ENCODE measurements around the gene NUP93. TPM values are rescaled to one million over a fixed set of nuclear protein-coding genes. Genes with fewer than 3 reads are reported as not detected.

NUP93 gene
- total and polyA plus RNA-seq, 9 of the 15 experiments (the other 6 are each of a cell fraction or from before 2014, with no cell fraction given), result 92.0 to 162 (median 121) TPM

DNA sequence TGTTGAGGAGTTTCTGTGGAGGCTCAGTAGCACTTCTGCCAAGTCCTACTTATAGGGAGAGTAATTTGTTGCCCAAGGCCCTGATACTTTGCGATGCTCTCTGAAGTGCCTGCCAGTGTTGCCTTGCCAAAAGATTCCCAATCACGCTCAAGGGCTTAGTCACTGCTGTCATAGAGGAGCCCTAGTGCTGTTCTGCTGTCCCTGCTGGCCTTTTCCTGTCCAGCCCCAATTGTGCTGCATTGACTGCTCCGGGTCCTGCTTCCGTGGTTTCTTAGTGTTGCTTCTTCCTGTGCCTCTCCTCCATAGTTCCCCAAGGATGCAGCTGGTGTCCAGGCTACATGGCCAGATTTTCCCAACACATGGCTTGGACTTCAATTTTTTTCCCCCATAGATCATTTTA is 13.9 kb downstream of the NUP93 start (continued):
- TF ChIP-seq, protein P1, sequence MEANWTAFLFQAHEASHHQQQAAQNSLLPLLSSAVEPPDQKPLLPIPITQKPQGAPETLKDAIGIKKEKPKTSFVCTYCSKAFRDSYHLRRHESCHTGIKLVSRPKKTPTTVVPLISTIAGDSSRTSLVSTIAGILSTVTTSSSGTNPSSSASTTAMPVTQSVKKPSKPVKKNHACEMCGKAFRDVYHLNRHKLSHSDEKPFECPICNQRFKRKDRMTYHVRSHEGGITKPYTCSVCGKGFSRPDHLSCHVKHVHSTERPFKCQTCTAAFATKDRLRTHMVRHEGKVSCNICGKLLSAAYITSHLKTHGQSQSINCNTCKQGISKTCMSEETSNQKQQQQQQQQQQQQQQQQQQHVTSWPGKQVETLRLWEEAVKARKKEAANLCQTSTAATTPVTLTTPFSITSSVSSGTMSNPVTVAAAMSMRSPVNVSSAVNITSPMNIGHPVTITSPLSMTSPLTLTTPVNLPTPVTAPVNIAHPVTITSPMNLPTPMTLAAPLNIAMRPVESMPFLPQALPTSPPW (CRISPR knock-in tag; IDR thresholded peaks at IDR 0.05), result no peak
- peak; percentile 30; the same call in 1 of the 2 replicates for TF ChIP-seq FOSL1 (tag; conservative IDR thresholded peaks at IDR 0.05)
- TF ChIP-seq, protein P2, sequence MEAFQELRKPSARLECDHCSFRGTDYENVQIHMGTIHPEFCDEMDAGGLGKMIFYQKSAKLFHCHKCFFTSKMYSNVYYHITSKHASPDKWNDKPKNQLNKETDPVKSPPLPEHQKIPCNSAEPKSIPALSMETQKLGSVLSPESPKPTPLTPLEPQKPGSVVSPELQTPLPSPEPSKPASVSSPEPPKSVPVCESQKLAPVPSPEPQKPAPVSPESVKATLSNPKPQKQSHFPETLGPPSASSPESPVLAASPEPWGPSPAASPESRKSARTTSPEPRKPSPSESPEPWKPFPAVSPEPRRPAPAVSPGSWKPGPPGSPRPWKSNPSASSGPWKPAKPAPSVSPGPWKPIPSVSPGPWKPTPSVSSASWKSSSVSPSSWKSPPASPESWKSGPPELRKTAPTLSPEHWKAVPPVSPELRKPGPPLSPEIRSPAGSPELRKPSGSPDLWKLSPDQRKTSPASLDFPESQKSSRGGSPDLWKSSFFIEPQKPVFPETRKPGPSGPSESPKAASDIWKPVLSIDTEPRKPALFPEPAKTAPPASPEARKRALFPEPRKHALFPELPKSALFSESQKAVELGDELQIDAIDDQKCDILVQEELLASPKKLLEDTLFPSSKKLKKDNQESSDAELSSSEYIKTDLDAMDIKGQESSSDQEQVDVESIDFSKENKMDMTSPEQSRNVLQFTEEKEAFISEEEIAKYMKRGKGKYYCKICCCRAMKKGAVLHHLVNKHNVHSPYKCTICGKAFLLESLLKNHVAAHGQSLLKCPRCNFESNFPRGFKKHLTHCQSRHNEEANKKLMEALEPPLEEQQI (IDR thresholded peaks at IDR 0.05), result no peak
- TF ChIP-seq, protein P3, sequence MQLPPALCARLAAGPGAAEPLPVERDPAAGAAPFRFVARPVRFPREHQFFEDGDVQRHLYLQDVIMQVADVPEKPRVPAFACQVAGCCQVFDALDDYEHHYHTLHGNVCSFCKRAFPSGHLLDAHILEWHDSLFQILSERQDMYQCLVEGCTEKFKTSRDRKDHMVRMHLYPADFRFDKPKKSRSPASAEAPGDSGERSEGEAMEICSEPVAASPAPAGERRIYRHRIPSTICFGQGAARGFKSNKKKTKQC (CRISPR knock-in tag; IDR thresholded peaks at IDR 0.05), result no peak
- 0 out of 2 replicates have a peak, but pooled peaks have one; percentile 42 for TF ChIP-seq NCOA1 (IDR thresholded peaks at IDR 0.05; ENCODE audit: low read depth)
- TF ChIP-seq FOXK2 (conservative IDR thresholded peaks at IDR 0.05 in 1 of 2, IDR thresholded peaks at IDR 0.05 in 1 of 2; ENCODE audit: low read depth in 2 of 2), result no peak
- TF ChIP-seq, protein P4, sequence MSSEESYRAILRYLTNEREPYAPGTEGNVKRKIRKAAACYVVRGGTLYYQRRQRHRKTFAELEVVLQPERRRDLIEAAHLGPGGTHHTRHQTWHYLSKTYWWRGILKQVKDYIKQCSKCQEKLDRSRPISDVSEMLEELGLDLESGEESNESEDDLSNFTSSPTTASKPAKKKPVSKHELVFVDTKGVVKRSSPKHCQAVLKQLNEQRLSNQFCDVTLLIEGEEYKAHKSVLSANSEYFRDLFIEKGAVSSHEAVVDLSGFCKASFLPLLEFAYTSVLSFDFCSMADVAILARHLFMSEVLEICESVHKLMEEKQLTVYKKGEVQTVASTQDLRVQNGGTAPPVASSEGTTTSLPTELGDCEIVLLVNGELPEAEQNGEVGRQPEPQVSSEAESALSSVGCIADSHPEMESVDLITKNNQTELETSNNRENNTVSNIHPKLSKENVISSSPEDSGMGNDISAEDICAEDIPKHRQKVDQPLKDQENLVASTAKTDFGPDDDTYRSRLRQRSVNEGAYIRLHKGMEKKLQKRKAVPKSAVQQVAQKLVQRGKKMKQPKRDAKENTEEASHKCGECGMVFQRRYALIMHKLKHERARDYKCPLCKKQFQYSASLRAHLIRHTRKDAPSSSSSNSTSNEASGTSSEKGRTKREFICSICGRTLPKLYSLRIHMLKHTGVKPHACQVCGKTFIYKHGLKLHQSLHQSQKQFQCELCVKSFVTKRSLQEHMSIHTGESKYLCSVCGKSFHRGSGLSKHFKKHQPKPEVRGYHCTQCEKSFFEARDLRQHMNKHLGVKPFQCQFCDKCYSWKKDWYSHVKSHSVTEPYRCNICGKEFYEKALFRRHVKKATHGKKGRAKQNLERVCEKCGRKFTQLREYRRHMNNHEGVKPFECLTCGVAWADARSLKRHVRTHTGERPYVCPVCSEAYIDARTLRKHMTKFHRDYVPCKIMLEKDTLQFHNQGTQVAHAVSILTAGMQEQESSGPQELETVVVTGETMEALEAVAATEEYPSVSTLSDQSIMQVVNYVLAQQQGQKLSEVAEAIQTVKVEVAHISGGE (CRISPR knock-in tag; IDR thresholded peaks at IDR 0.05), result peak in 2 of 3 experiments; percentile 75 to 94; a peak in 4 of 6 replicates
- TF ChIP-seq, protein P5, sequence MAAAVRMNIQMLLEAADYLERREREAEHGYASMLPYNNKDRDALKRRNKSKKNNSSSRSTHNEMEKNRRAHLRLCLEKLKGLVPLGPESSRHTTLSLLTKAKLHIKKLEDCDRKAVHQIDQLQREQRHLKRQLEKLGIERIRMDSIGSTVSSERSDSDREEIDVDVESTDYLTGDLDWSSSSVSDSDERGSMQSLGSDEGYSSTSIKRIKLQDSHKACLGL (CRISPR knock-in tag; IDR thresholded peaks at IDR 0.05; ENCODE audit: borderline replicate concordance, poor library complexity, severe bottlenecking), result no peak
- TF ChIP-seq RBM15 (IDR thresholded peaks at IDR 0.05; ENCODE audit: insufficient read depth, low read length), result no peak
- peak; percentile 64 for TF ChIP-seq ETV1 (tag; conservative IDR thresholded peaks at IDR 0.05; ENCODE audit: low read depth)
- no peak for TF ChIP-seq SREBF2 (CRISPR knock-in tag; IDR thresholded peaks at IDR 0.05)
- no peak for TF ChIP-seq PPARD (CRISPR knock-in tag; IDR thresholded peaks at IDR 0.05)
- no peak for TF ChIP-seq ZSCAN32 (CRISPR knock-in tag; IDR thresholded peaks at IDR 0.05)
- no peak for TF ChIP-seq ZKSCAN8 (CRISPR knock-in tag; IDR thresholded peaks at IDR 0.05)
- TF ChIP-seq GABPA (tag; conservative IDR thresholded peaks at IDR 0.05; ENCODE audit: low read depth), result peak; percentile 88
- TF ChIP-seq RBFOX2 (IDR thresholded peaks at IDR 0.05; ENCODE audit: low read depth, low read length), result no peak

Measured in K562 (cell line).